GM12878 (cell line): ENCODE data around the gene ZNF19. TPM values are rescaled to one million over a fixed set of nuclear protein-coding genes. Genes with fewer than 3 reads are reported as not detected.

ENCODE experiments used
- ATAC-seq: fragments of 200-7000 bp; cut with Tn5 transposase; 3 replicates; pipeline ENCODE4 v1.9.1; 2020; ENCODE audit warnings: mild to moderate bottlenecking, moderate library complexity
- BruUV-seq: library from RNA; stranded (reverse); fragments of 400-500 nt; replicated peaks from 2 replicates; lab custom pipeline; 2021; lab: Mats Ljungman, UMichigan
- CTCF ChIA-PET: fragments of 300-600 bp; sonication (Branson Sonifier 250); formaldehyde crosslinking; extraction: SDS; loops from one replicate; lab custom pipeline; 2021; ENCODE audit warnings: inconsistent platforms; lab: Yijun Ruan, JAX
- POLR2A ChIA-PET: fragments of 350-600 bp; formaldehyde crosslinking; extraction: SDS; loops from one replicate; lab custom pipeline; 2021; ENCODE audit warnings: inconsistent platforms; lab: Charles Lee
- RAD21 ChIA-PET: fragments of 300-600 bp; sonication (Branson Sonifier 250); formaldehyde crosslinking; loops from one replicate; lab custom pipeline; 2023; ENCODE audit warnings: antibody characterized with exemption; ENCODE audit not compliant: unreplicated experiment; lab: Charles Lee
- SMC1A ChIA-PET: fragments of 300-600 bp; sonication (Branson Sonifier 250); formaldehyde crosslinking; loops from one replicate; lab custom pipeline; 2023; ENCODE audit not compliant: unreplicated experiment, uncharacterized antibody; lab: Charles Lee
- DNase-seq: peaks from one replicate; pipeline ENCODE4 v3.0.0-alpha.2; 2011; ENCODE audit warnings: low read depth, low spot score
- FAIRE-seq: peaks from 3 replicates; lab custom pipeline; 2011; peaks lifted over from hg19 to GRCh38; lab: Jason Lieb, UNC
- H2AFZ ChIP-seq: 2 replicates; pipeline ENCODE4 v1.6.0; 2011; ENCODE audit warnings: low read depth, low read length, control low read depth; ENCODE audit not compliant: control insufficient read depth
- H3K27ac ChIP-seq: 2 replicates; pipeline ENCODE4 v1.5.1; 2011; ENCODE audit warnings: control low read depth; ENCODE audit not compliant: control insufficient read depth, insufficient read depth
- H3K27me3 ChIP-seq, 2 experiments: replicated peaks in 1 of 2; 2 replicates each; pipeline versions ENCODE4 v1.6.0 to v1.6.1; 2011; ENCODE audit warnings: low read length in 1 of 2; ENCODE audit not compliant: control insufficient read depth in 2 of 2, insufficient read depth in 2 of 2
- H3K36me3 ChIP-seq, 2 experiments: 2 replicates each; pipeline ENCODE4 v1.5.1; 2011; ENCODE audit warnings: low read length in 1 of 2; ENCODE audit not compliant: control insufficient read depth in 2 of 2, insufficient read depth in 2 of 2
- H3K4me1 ChIP-seq: 2 replicates; pipeline ENCODE4 v1.6.1; 2011; ENCODE audit warnings: mild to moderate bottlenecking, low read length, moderate library complexity, mixed read lengths; ENCODE audit not compliant: control insufficient read depth, insufficient read depth
- H3K4me2 ChIP-seq: 2 replicates; pipeline ENCODE4 v1.6.0; 2011; ENCODE audit warnings: control low read depth; ENCODE audit not compliant: control insufficient read depth, insufficient read depth
- H3K4me3 ChIP-seq: fragments of 200-600 bp; sonication (generic); 2 replicates; pipeline ENCODE4 v1.5.1; 2016
- H3K79me2 ChIP-seq: 2 replicates; pipeline ENCODE4 v1.6.0; 2011; ENCODE audit warnings: low read length; ENCODE audit not compliant: control insufficient read depth, insufficient read depth
- H3K9ac ChIP-seq: 2 replicates; pipeline ENCODE4 v1.8.0; 2011; ENCODE audit warnings: low read length, control low read depth, mixed read lengths; ENCODE audit not compliant: control insufficient read depth, insufficient read depth
- H3K9me3 ChIP-seq: replicated peaks from 3 replicates; pipeline ENCODE4 v1.5.1; 2011; ENCODE audit warnings: mild to moderate bottlenecking, low read length; ENCODE audit not compliant: control insufficient read depth, insufficient read depth
- H4K20me1 ChIP-seq: 2 replicates; pipeline ENCODE4 v1.6.0; 2011; ENCODE audit not compliant: control insufficient read depth, insufficient read depth
- BACH1 ChIP-seq: fragments of 450-650 bp; IDR thresholded peaks from 2 replicates; pipeline ENCODE4 v1.6.1; 2017; ENCODE audit warnings: mild to moderate bottlenecking, borderline replicate concordance
- EED ChIP-seq: sonication (generic); IDR thresholded peaks from 2 replicates; pipeline ENCODE4 v1.6.1; 2016; ENCODE audit warnings: antibody characterized with exemption, low read depth
- NFXL1 ChIP-seq: fragments of 450-650 bp; IDR thresholded peaks from 2 replicates; pipeline ENCODE4 v1.6.1; 2017; ENCODE audit warnings: antibody characterized with exemption, mild to moderate bottlenecking, borderline replicate concordance
- PAX5 ChIP-seq: IDR thresholded peaks from 2 replicates; pipeline ENCODE4 v1.6.1; 2011; ENCODE audit warnings: low read depth, low read length, borderline replicate concordance
- RELA ChIP-seq: fragments of 450-650 bp; IDR thresholded peaks from 2 replicates; pipeline ENCODE4 v1.8.0; 2014; ENCODE audit warnings: borderline replicate concordance; ENCODE audit not compliant: partially characterized antibody
- SIN3A ChIP-seq: IDR thresholded peaks from 2 replicates; pipeline ENCODE4 v1.6.1; 2012; ENCODE audit warnings: low read depth, low read length, improper control_type of control experiment
- SREBF1 ChIP-seq: IDR thresholded peaks from 2 replicates; pipeline ENCODE4 v1.6.1; 2012; ENCODE audit warnings: mild to moderate bottlenecking, low read length
- TCF3 ChIP-seq: IDR thresholded peaks from 2 replicates; pipeline ENCODE4 v1.6.1; 2012; ENCODE audit warnings: low read depth, mild to moderate bottlenecking, low read length, borderline replicate concordance; ENCODE audit not compliant: insufficient read depth
- WGBS: methylation state at CpG from one replicate; pipeline ENCODE4 v1.1.6; 2016; ENCODE audit warnings: low lambda C conversion rate; ENCODE audit not compliant: insufficient replicate concordance, insufficient coverage; ENCODE audit errors: missing lambda C conversion rate; 5-methylcytosine and 5-hydroxymethylcytosine counted together
- in situ Hi-C: fragments of 300-500 bp; cut with MboI; formaldehyde crosslinking; loops from 9 replicates; pipeline ENCODE4 v1.14.3; 2018; ENCODE audit warnings: mixed read lengths
- intact Hi-C: fragments of 100-400 bp; cut with micrococcal nuclease; formaldehyde crosslinking; loops from one replicate; pipeline ENCODE4 v1.14.2; 2022; ENCODE audit not compliant: unreplicated experiment
- polyA plus RNA-seq, 11 experiments: library from polyadenylated mRNA; depleted of rRNA in 4 of 11; unstranded in 6 of 11; stranded (reverse) in 5 of 11; fragments of >200 nt; fragmentation: Nextera tagmentation in 4 of 11; fragmentation: Illumina TruSeq in 1 of 11; extraction: Ambion mirVana in 4 of 11; extraction: Trizol in 1 of 11; gene quantifications; 1 replicate in 1 of 11; 2 replicates in 10 of 11; pipeline versions ENCODE4 v1.2.1 to v1.2.3, GENCODE V29; 2011 to 2016; ENCODE audit warnings: inconsistent platforms in 2 of 11, missing spikeins in 2 of 11, low read depth in 1 of 11
- total RNA-seq, 4 experiments: library from RNA; depleted of rRNA in 3 of 4; stranded (reverse); fragments of >200 nt in 3 of 4; fragmentation: Illumina TruSeq in 1 of 4; extraction: Trizol in 1 of 4; gene quantifications; 2 replicates each; pipeline versions ENCODE4 v1.2.1 to v1.2.3, GENCODE V29; 2013 to 2021
- TF ChIP-seq, protein P1 (sequence below): fragments of 450-650 bp; conservative IDR thresholded peaks from 2 replicates; pipeline ENCODE4 v1.6.1; 2017; ENCODE audit warnings: mild to moderate bottlenecking, moderate library complexity
- TF ChIP-seq, protein P2 (sequence below): IDR thresholded peaks from 2 replicates; pipeline ENCODE4 v1.6.1; 2012; ENCODE audit warnings: improper control_type of control experiment, low read depth, low read length; ENCODE audit not compliant: insufficient replicate concordance

ZNF19 gene
- total and polyA plus RNA-seq, 10 of the 15 experiments (the other 5 are each of a cell fraction or from before 2014, with no cell fraction given): 1.0 to 3.3 (median 2.0) TPM

GRCh38 chr16:71432906-71433305 lies 56.2 kb downstream of the ZNF19 start:
- H3K27me3 ChIP-seq: no peaks in the 10 kb centered on the region
- no peak overlapping the region for H3K4me3 ChIP-seq
- ChIA-PET POLR2A (no interaction called here), RAD21 (no interaction called here), CTCF (no interaction called here), SMC1A (no interaction called here)
- intact Hi-C loops (no loop called here), in situ Hi-C loops (no loop called here)
- no TSS peak for BruUV-seq
- TF ChIP-seq, protein P1, sequence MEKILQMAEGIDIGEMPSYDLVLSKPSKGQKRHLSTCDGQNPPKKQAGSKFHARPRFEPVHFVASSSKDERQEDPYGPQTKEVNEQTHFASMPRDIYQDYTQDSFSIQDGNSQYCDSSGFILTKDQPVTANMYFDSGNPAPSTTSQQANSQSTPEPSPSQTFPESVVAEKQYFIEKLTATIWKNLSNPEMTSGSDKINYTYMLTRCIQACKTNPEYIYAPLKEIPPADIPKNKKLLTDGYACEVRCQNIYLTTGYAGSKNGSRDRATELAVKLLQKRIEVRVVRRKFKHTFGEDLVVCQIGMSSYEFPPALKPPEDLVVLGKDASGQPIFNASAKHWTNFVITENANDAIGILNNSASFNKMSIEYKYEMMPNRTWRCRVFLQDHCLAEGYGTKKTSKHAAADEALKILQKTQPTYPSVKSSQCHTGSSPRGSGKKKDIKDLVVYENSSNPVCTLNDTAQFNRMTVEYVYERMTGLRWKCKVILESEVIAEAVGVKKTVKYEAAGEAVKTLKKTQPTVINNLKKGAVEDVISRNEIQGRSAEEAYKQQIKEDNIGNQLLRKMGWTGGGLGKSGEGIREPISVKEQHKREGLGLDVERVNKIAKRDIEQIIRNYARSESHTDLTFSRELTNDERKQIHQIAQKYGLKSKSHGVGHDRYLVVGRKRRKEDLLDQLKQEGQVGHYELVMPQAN: no peak
- no peak for ATAC-seq
- no peaks in the 10 kb centered on the region for H3K9me3 ChIP-seq
- H3K9ac ChIP-seq: no peak overlapping the region
- H3K79me2 ChIP-seq: no peaks in the 10 kb centered on the region
- no peak overlapping the region for H3K4me2 ChIP-seq
- no peak overlapping the region for H3K27ac ChIP-seq
- H3K4me1 ChIP-seq: no peaks in the 10 kb centered on the region
- H3K36me3 ChIP-seq: no peaks in the 10 kb centered on the region
- H2AFZ ChIP-seq: no peak overlapping the region
- WGBS: 16% methylated on average over 6 of the region's 6 CpGs
- H4K20me1 ChIP-seq: peaks cover 3% of the 10 kb centered on the region; the same call in 1 of the 2 replicates
- no peak for FAIRE-seq
- no peak for DNase-seq

- Histone ChIP-seq H3K36me3 (no peaks in the 10 kb centered on the region), H3K27ac (no peak overlapping the region), H3K9ac (no peak overlapping the region), H3K4me2 (no peak overlapping the region), H3K4me1 (no peaks in the 10 kb centered on the region), H2AFZ (no peak overlapping the region), H3K79me2 (no peaks in the 10 kb centered on the region), H3K27me3 (no peaks in the 10 kb centered on the region), H3K4me3 (no peak overlapping the region), H4K20me1 (peaks cover 3% of the 10 kb centered on the region; the same call in 1 of the 2 replicates), H3K9me3 (no peaks in the 10 kb centered on the region)
- no TSS peak for BruUV-seq
- in situ Hi-C loops (no loop called here), intact Hi-C loops (no loop called here)
- ATAC-seq (no peak), FAIRE-seq (no peak), DNase-seq (no peak)
- ChIA-PET SMC1A (no interaction called here), POLR2A (no interaction called here), RAD21 (no interaction called here), CTCF (no interaction called here)
- 63% methylated on average over 9 of the region's 9 CpGs for WGBS
- TF ChIP-seq PAX5: no peak
- no peak for TF ChIP-seq RELA
- no peak for TF ChIP-seq BACH1
- TF ChIP-seq EED: no peak
- no peak for TF ChIP-seq SIN3A
- TF ChIP-seq SREBF1: no peak
- TF ChIP-seq, protein P2, sequence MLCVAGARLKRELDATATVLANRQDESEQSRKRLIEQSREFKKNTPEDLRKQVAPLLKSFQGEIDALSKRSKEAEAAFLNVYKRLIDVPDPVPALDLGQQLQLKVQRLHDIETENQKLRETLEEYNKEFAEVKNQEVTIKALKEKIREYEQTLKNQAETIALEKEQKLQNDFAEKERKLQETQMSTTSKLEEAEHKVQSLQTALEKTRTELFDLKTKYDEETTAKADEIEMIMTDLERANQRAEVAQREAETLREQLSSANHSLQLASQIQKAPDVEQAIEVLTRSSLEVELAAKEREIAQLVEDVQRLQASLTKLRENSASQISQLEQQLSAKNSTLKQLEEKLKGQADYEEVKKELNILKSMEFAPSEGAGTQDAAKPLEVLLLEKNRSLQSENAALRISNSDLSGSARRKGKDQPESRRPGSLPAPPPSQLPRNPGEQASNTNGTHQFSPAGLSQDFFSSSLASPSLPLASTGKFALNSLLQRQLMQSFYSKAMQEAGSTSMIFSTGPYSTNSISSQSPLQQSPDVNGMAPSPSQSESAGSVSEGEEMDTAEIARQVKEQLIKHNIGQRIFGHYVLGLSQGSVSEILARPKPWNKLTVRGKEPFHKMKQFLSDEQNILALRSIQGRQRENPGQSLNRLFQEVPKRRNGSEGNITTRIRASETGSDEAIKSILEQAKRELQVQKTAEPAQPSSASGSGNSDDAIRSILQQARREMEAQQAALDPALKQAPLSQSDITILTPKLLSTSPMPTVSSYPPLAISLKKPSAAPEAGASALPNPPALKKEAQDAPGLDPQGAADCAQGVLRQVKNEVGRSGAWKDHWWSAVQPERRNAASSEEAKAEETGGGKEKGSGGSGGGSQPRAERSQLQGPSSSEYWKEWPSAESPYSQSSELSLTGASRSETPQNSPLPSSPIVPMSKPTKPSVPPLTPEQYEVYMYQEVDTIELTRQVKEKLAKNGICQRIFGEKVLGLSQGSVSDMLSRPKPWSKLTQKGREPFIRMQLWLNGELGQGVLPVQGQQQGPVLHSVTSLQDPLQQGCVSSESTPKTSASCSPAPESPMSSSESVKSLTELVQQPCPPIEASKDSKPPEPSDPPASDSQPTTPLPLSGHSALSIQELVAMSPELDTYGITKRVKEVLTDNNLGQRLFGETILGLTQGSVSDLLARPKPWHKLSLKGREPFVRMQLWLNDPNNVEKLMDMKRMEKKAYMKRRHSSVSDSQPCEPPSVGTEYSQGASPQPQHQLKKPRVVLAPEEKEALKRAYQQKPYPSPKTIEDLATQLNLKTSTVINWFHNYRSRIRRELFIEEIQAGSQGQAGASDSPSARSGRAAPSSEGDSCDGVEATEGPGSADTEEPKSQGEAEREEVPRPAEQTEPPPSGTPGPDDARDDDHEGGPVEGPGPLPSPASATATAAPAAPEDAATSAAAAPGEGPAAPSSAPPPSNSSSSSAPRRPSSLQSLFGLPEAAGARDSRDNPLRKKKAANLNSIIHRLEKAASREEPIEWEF: no peak
- no peak for TF ChIP-seq NFXL1
- no peak for TF ChIP-seq TCF3
Observed at GRCh38 chr16:71431991-71432390, 57.1 kb downstream of the ZNF19 start.
